HepG2 (cell line): Measurements from ENCODE around the gene SRGAP3. TPM values are rescaled to one million over a fixed set of nuclear protein-coding genes. Genes with fewer than 3 reads are reported as not detected.

Experiments
- ATF3 ChIP-seq: sonication (generic); formaldehyde crosslinking; IDR thresholded peaks from 2 replicates; pipeline ENCODE4 v1.4.0; 2020; ENCODE audit warnings: missing genetic modification reagents
- CTCF ChIP-seq: sonication (generic); formaldehyde crosslinking; IDR thresholded peaks from 2 replicates; pipeline ENCODE4 v1.5.0; 2020; ENCODE audit warnings: mild to moderate bottlenecking, missing genetic modification reagents, moderate library complexity
- GABPB1 ChIP-seq: IDR thresholded peaks from 2 replicates; pipeline ENCODE4 v1.6.1; 2016; ENCODE audit warnings: mild to moderate bottlenecking, missing genetic modification reagents, moderate library complexity, missing compliant biosample characterization
- KDM2A ChIP-seq: sonication (generic); formaldehyde crosslinking; IDR thresholded peaks from 2 replicates; pipeline ENCODE4 v1.4.0; 2020; ENCODE audit warnings: low read depth, missing genetic modification reagents, borderline replicate concordance
- LRRFIP1 ChIP-seq: sonication (generic); formaldehyde crosslinking; conservative IDR thresholded peaks from 2 replicates; pipeline ENCODE4 v1.4.0; 2020; ENCODE audit warnings: missing genetic modification reagents
- NFIB ChIP-seq: sonication (generic); formaldehyde crosslinking; IDR thresholded peaks from 2 replicates; pipeline ENCODE4 v1.9.0; 2021; ENCODE audit warnings: missing genetic modification reagents, mild to moderate bottlenecking, borderline replicate concordance
- NONO ChIP-seq, 2 experiments: fragments of 450-650 bp in 1 of 2; sonication (generic) in 1 of 2; formaldehyde crosslinking in 1 of 2; IDR thresholded peaks in 1 of 2; conservative IDR thresholded peaks in 1 of 2; 2 replicates each; pipeline versions ENCODE4 v1.6.1 to v1.8.0; 2017 to 2022; ENCODE audit warnings: mild to moderate bottlenecking in 1 of 2, missing genetic modification reagents in 1 of 2, moderate library complexity in 1 of 2
- NR2F2 ChIP-seq: IDR thresholded peaks from 2 replicates; pipeline ENCODE4 v1.6.1; 2012; ENCODE audit warnings: low read depth, inconsistent platforms, borderline replicate concordance
- POLR2A ChIP-seq, 2 experiments: IDR thresholded peaks; 2 replicates each; pipeline ENCODE4 v1.6.1; 2011; ENCODE audit warnings: low read depth in 2 of 2, low read length in 2 of 2, mild to moderate bottlenecking in 1 of 2, moderate library complexity in 1 of 2; ENCODE audit not compliant: insufficient read depth in 1 of 2
- RARG ChIP-seq: sonication (generic); formaldehyde crosslinking; IDR thresholded peaks from 2 replicates; pipeline ENCODE4 v1.4.0; 2020; ENCODE audit warnings: low read depth, mild to moderate bottlenecking, missing genetic modification reagents
- TARDBP ChIP-seq: sonication (generic); formaldehyde crosslinking; IDR thresholded peaks from 2 replicates; pipeline ENCODE4 v1.8.0; 2022; ENCODE audit warnings: mild to moderate bottlenecking, missing genetic modification reagents
- TBX2 ChIP-seq: sonication (generic); formaldehyde crosslinking; IDR thresholded peaks from 2 replicates; pipeline ENCODE4 v1.5.0; 2020; ENCODE audit warnings: missing genetic modification reagents, mild to moderate bottlenecking, borderline replicate concordance
- ZBTB43 ChIP-seq: sonication (generic); formaldehyde crosslinking; conservative IDR thresholded peaks from 2 replicates; pipeline ENCODE4 v1.4.0; 2020; ENCODE audit warnings: missing genetic modification reagents
- ZKSCAN5 ChIP-seq: sonication (generic); formaldehyde crosslinking; IDR thresholded peaks from 2 replicates; pipeline ENCODE4 v1.5.1; 2020; ENCODE audit warnings: mild to moderate bottlenecking, missing genetic modification reagents
- ZNF292 ChIP-seq: sonication (generic); formaldehyde crosslinking; IDR thresholded peaks from 2 replicates; pipeline ENCODE4 v1.8.1; 2022; ENCODE audit warnings: mild to moderate bottlenecking, low read depth, missing genetic modification reagents, borderline replicate concordance
- ZNF331 ChIP-seq: sonication (generic); formaldehyde crosslinking; IDR thresholded peaks from 2 replicates; pipeline ENCODE4 v1.4.0; 2020; ENCODE audit warnings: missing genetic modification reagents
- ZNF501 ChIP-seq: sonication (generic); formaldehyde crosslinking; IDR thresholded peaks from 2 replicates; pipeline ENCODE4 v1.5.1; 2020; ENCODE audit warnings: mild to moderate bottlenecking, moderate library complexity, missing genetic modification reagents
- ZNF740 ChIP-seq: sonication (generic); formaldehyde crosslinking; IDR thresholded peaks from 2 replicates; pipeline ENCODE4 v1.4.0; 2020; ENCODE audit warnings: missing genetic modification reagents
- polyA plus RNA-seq, 8 experiments: library from polyadenylated mRNA; depleted of rRNA in 3 of 8; stranded (reverse) in 7 of 8; unstranded in 1 of 8; fragments of >200 nt; fragmentation: Illumina TruSeq in 4 of 8; extraction: Trizol in 4 of 8; gene quantifications; 2 replicates each; pipeline versions ENCODE4 v1.2.1 to v1.2.3, GENCODE V29; 2011 to 2016; ENCODE audit warnings: low read depth in 4 of 8, missing spikeins in 1 of 8, mixed read lengths in 1 of 8; ENCODE audit not compliant: insufficient read depth in 1 of 8
- total RNA-seq, 5 experiments: library from RNA; depleted of rRNA; stranded (reverse); fragments of >200 nt; fragmentation: Illumina TruSeq; extraction: Trizol; gene quantifications; 2 replicates each; pipeline ENCODE4 v1.2.3, GENCODE V29; 2016; ENCODE audit warnings: low read depth in 1 of 5

The SRGAP3 gene
- total and polyA plus RNA-seq, 2 of the 13 experiments (the other 11 are each of a cell fraction or from before 2014, with no cell fraction given): 1.2 to 1.4 TPM

GRCh38 chr3:9249273-9250192 is at the start of gene SRGAP3 (continued):
- TF ChIP-seq CTCF (CRISPR knock-in tag) (peak; percentile 39), TBX2 (CRISPR knock-in tag) (peak; percentile 38; the same call in 1 of the 2 replicates), KDM2A (peak; percentile 42), ZKSCAN5 (no peak), NFIB (CRISPR knock-in tag) (no peak), ZBTB43 (CRISPR knock-in tag) (peak; percentile 58; the same call in 1 of the 2 replicates), ZNF501 (peak; percentile 53; the same call in 1 of the 2 replicates), TARDBP (peak; percentile 49; the same call in 1 of the 2 replicates), ZNF292 (CRISPR knock-in tag) (peak; percentile 81; the same call in 1 of the 2 replicates), POLR2A (IDR thresholded peaks at IDR 0.05; ENCODE audit: insufficient read depth in 1 of 2, low read depth in 2 of 2, low read length in 2 of 2) (no peak), LRRFIP1 (no peak), GABPB1 (CRISPR knock-in tag) (no peak), ATF3 (CRISPR knock-in tag) (no peak), NR2F2 (no peak), ZNF331 (peak; percentile 25; the same call in 1 of the 2 replicates), RARG (CRISPR knock-in tag) (no peak), NONO (IDR thresholded peaks at IDR 0.05) (no peak), NONO (CRISPR knock-in tag; conservative IDR thresholded peaks at IDR 0.05) (0 out of 2 replicates have a peak, but pooled peaks have one; percentile 16), ZNF740 (peak; percentile 75; the same call in 1 of the 2 replicates)
